ENCODE data around the gene NUMBL. TPM values are rescaled to one million over a fixed set of nuclear protein-coding genes. Genes with fewer than 3 reads are reported as not detected.

NUMBL gene
- total RNA-seq, 6 experiments from 2014 or later, result 6.1 to 19.6 (median 10.5) TPM

DNA sequence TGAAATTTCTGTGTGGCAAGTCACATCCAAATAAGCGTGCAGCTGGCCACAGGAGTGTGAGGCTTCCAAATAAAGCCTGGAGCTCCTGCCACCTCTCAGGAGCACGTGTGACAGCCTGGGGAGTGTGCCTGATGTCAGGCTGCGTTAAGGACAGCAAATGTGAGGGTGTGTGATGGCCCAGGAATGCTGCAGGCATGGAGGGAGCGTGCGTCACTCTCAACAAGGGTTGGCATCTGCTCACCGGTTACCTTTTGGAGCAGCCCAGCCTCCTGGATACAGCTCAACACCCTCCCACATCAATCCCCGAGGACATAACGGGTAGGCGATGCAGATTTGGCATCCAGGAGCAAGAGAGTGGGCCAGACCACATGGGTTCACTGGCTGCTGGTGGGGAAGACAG lies 19.0 kb downstream of the NUMBL start:
- H3K4me3 ChIP-seq, result no peak overlapping the region
- H3K9me3 ChIP-seq, result no peaks in the 10 kb centered on the region
- H3K27ac ChIP-seq, result no peak overlapping the region
- no peak for DNase-seq
- TF ChIP-seq, protein P1, sequence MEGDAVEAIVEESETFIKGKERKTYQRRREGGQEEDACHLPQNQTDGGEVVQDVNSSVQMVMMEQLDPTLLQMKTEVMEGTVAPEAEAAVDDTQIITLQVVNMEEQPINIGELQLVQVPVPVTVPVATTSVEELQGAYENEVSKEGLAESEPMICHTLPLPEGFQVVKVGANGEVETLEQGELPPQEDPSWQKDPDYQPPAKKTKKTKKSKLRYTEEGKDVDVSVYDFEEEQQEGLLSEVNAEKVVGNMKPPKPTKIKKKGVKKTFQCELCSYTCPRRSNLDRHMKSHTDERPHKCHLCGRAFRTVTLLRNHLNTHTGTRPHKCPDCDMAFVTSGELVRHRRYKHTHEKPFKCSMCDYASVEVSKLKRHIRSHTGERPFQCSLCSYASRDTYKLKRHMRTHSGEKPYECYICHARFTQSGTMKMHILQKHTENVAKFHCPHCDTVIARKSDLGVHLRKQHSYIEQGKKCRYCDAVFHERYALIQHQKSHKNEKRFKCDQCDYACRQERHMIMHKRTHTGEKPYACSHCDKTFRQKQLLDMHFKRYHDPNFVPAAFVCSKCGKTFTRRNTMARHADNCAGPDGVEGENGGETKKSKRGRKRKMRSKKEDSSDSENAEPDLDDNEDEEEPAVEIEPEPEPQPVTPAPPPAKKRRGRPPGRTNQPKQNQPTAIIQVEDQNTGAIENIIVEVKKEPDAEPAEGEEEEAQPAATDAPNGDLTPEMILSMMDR (IDR thresholded peaks at IDR 0.05), result no peak
- no peak for TF ChIP-seq POLR2A (IDR thresholded peaks at IDR 0.05)
- intact Hi-C loops (cut with DNase I), result no loop called here
- no peaks in the 10 kb centered on the region for H3K4me1 ChIP-seq
- WGBS (ENCODE audit: insufficient coverage, low coverage, low lambda C conversion rate, missing lambda C conversion rate), result no CpG with 5 or more reads among the region's 9 CpGs
- peaks cover 0 to 63% (median 4%) of the 10 kb centered on the region in 4 donors for H3K36me3 ChIP-seq
- H3K27me3 ChIP-seq, result no peaks in the 10 kb centered on the region
- no peak for ATAC-seq

DNA sequence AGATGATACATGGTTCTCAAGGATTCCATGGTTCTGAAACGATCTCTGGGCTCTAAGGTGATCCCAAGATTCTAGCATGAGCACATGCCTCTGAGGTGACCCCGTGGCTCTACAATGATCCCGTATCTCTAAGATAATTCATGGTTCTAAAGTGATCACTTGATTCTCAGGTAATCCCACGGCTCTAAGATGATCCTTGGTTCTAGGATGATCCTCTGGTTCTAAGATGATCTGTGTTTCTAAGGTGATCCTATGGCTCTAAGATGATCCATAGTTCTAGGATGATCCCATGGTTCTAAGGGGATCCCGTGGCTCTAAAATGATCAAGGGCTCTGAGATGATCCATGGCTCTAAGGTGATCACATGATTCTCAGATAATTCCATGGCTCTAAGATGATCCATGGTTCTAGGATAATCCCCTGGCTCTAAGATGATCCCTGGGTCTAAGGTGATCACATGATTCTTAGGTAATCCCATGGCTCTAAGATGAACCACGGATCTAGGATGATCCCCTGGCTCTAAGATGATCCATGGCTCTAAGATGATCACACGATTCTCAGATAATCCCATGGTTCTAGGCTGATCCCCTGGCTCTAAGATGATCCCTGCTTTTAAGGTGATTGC lies 21.3 kb downstream of the NUMBL start:
- peaks cover 0 to 47% (median 4%) of the 10 kb centered on the region in 4 donors for H3K36me3 ChIP-seq
- H3K27me3 ChIP-seq, result no peaks in the 10 kb centered on the region
- WGBS (ENCODE audit: insufficient coverage, low coverage, low lambda C conversion rate, missing lambda C conversion rate), result 87% methylated on average over 7 of the region's 7 CpGs
- TF ChIP-seq, protein P1 (IDR thresholded peaks at IDR 0.05), result no peak
- no peak for TF ChIP-seq POLR2A (IDR thresholded peaks at IDR 0.05)
- no peaks in the 10 kb centered on the region for H3K9me3 ChIP-seq
- no peak for ATAC-seq
- H3K4me1 ChIP-seq, result no peaks in the 10 kb centered on the region
- no peak for DNase-seq
- intact Hi-C loops (cut with DNase I), result loop anchor here in 1 of 2 donors (10.0 kb wide), 2 partner anchors 136 to 476 kb away; no protein-coding TSS in a partner anchor
- H3K27ac ChIP-seq, result no peak overlapping the region
- no peak overlapping the region for H3K4me3 ChIP-seq

DNA sequence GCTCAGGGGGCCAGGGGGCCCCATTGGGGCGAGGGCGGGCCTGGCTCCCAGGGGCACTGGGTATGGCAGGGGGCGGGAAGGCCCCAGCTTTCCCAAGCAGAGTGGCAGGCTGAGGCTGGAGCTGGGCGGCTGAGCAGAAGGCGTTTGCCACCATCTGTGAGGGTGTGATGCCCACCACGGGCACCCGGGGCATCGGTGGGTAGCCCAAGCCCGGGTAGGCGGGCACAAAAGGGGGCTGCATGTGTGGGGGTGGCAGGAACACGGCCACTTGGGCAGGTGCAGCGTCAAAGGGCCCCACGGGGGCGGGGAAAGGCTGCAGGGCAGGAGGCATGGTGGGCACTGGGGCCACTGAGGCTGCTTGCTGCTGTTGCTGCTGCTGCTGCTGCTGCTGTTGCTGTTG lies 22.8 kb downstream of the NUMBL start:
- Histone ChIP-seq H3K9me3 (no peaks in the 10 kb centered on the region), H3K4me3 (no peak overlapping the region), H3K27ac (no peak overlapping the region), H3K36me3 (peaks cover 0 to 33% (median 2%) of the 10 kb centered on the region in 4 donors), H3K27me3 (no peaks in the 10 kb centered on the region), H3K4me1 (peaks cover 0 to 4% (median under 1%) of the 10 kb centered on the region in 4 donors)
- no peak for DNase-seq
- intact Hi-C loops (cut with DNase I), result loop anchor here in 1 of 2 donors (10.0 kb wide), 2 partner anchors 137 to 477 kb away; no protein-coding TSS in a partner anchor
- 60% methylated on average over 1 of the region's 14 CpGs for WGBS (ENCODE audit: insufficient coverage, low coverage, low lambda C conversion rate, missing lambda C conversion rate)
- no peak for ATAC-seq
- TF ChIP-seq POLR2A (IDR thresholded peaks at IDR 0.05), result no peak
- TF ChIP-seq, protein P1 (IDR thresholded peaks at IDR 0.05), result no peak

DNA sequence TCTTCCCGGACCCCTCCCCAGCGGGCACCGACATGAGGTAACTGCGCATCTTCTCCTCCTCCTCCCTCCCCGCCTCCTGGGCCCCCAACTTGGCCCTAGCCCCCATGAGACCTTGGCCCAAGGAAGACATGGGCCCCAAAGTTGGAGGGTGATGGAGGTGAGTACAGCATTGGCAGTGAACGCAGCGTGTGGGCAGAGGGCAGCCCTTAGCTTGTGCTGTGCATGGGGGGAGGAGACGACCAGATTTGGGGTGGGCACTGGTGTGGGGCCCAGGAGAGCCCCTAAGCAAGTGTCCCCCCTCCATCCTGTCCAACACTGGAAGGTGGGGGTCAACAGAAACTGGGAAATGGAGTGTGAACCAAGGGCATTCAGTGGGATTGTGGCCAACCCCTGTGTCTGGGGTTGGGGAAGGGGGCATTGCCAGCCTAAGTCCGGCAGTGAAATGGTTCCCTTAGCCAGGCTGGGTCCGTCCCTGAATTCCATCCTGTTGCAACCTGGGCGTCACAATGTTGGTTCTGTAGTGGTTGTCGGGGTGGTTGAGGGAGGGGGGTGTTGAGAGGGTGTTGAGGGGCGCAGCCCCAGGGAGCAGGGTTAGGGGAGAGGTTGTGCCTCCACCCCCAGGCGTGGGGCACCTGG lies 23.5 kb downstream of the NUMBL start:
- Histone ChIP-seq H3K27ac (no peak overlapping the region), H3K27me3 (no peaks in the 10 kb centered on the region), H3K4me1 (peaks cover 0 to 4% (median 1%) of the 10 kb centered on the region in 4 donors), H3K36me3 (peaks cover 0 to 26% (median 2%) of the 10 kb centered on the region in 4 donors), H3K4me3 (no peak overlapping the region), H3K9me3 (no peaks in the 10 kb centered on the region)
- intact Hi-C loops (cut with DNase I), result loop anchor here in 1 of 2 donors (10.0 kb wide), 2 partner anchors 138 to 478 kb away; no protein-coding TSS in a partner anchor
- ATAC-seq, result no peak
- TF ChIP-seq, protein P1 (IDR thresholded peaks at IDR 0.05), result no peak
- TF ChIP-seq POLR2A (IDR thresholded peaks at IDR 0.05), result no peak
- no peak for DNase-seq
- WGBS (ENCODE audit: insufficient coverage, low coverage, low lambda C conversion rate, missing lambda C conversion rate), result 84% methylated on average over 10 of the region's 14 CpGs

All from right lobe of liver (tissue), 6 donors.